ENCODE measurements around the gene CHKB.

CHKB gene

GRCh38 chr22:50605002-50605612, 22.5 kb upstream of the CHKB start (continued):
- TF ChIP-seq GLI2 (tag by site-specific recombination; IDR thresholded peaks at IDR 0.05; ENCODE audit: borderline replicate concordance, low read depth) (no peak), ZFP69B (tag by site-specific recombination; IDR thresholded peaks at IDR 0.05) (no peak), ZNF302 (tag by site-specific recombination; IDR thresholded peaks at IDR 0.05; ENCODE audit: low read depth) (no peak), ZNF426 (tag by site-specific recombination; IDR thresholded peaks at IDR 0.05) (no peak)

GRCh38 chr22:50604256-50605001, 21.8 kb upstream of the CHKB start:
- no peaks in the 10 kb centered on the region for H3K9me3 ChIP-seq (ENCODE audit: control insufficient read depth, insufficient read depth, low read depth, low read length)
- POLR2A ChIA-PET: no interaction called here
- H3K36me3 ChIP-seq (ENCODE audit: control insufficient read depth in 2 of 2, insufficient read depth in 1 of 2, low read length in 2 of 2): peaks cover 0 to 64% of the 10 kb centered on the region in 2 experiments; a peak in 1 of 3 replicates
- no peak for TF ChIP-seq OSR2 (tag by site-specific recombination; IDR thresholded peaks at IDR 0.05)
- peak; percentile 32; the same call in 1 of the 2 replicates for TF ChIP-seq ZNF513 (tag by site-specific recombination; IDR thresholded peaks at IDR 0.05)
- H3K27ac ChIP-seq (ENCODE audit: extremely low read depth, low read depth, low read length): no peak overlapping the region
- H3K4me1 ChIP-seq (ENCODE audit: control insufficient read depth, insufficient read depth, low read length): 0 out of 2 replicates have a peak, but pooled peaks cover 3% of the 10 kb centered on the region
- H3K4me3 ChIP-seq (ENCODE audit: low read depth, low read length): no peak overlapping the region
- CTCF ChIA-PET: no interaction called here

- Histone ChIP-seq H3K4me3 (ENCODE audit: low read depth, low read length) (no peak overlapping the region), H3K9me3 (ENCODE audit: control insufficient read depth, insufficient read depth, low read depth, low read length) (no peaks in the 10 kb centered on the region), H3K27ac (ENCODE audit: extremely low read depth, low read depth, low read length) (no peak overlapping the region), H3K36me3 (ENCODE audit: control insufficient read depth in 2 of 2, insufficient read depth in 1 of 2, low read length in 2 of 2) (peaks cover 0 to 58% of the 10 kb centered on the region in 2 experiments; a peak in 1 of 3 replicates), H3K4me1 (ENCODE audit: control insufficient read depth, insufficient read depth, low read length) (0 out of 2 replicates have a peak, but pooled peaks cover 3% of the 10 kb centered on the region)
- ChIA-PET POLR2A (no interaction called here), CTCF (interaction anchor here (0.5 kb wide), 1 partner anchor 128 kb away, joined by 3 read pairs; no protein-coding TSS in a partner anchor)
- TF ChIP-seq YY2 (tag by site-specific recombination; IDR thresholded peaks at IDR 0.05) (no peak), ZNF792 (tag by site-specific recombination; IDR thresholded peaks at IDR 0.05) (no peak), ZNF292 (tag by site-specific recombination; IDR thresholded peaks at IDR 0.05; ENCODE audit: borderline replicate concordance, low read depth) (no peak), ZNF777 (tag by site-specific recombination; IDR thresholded peaks at IDR 0.05; ENCODE audit: borderline replicate concordance) (no peak), ZNF324 (tag by site-specific recombination; IDR thresholded peaks at IDR 0.05) (no peak), ZNF701 (tag by site-specific recombination; IDR thresholded peaks at IDR 0.05) (no peak), ZBTB49 (tag by site-specific recombination; IDR thresholded peaks at IDR 0.05; ENCODE audit: low read depth) (no peak), ZNF785 (tag by site-specific recombination; IDR thresholded peaks at IDR 0.05) (no peak), ZBTB20 (tag by site-specific recombination; IDR thresholded peaks at IDR 0.05) (no peak), ZBTB1 (tag by site-specific recombination; IDR thresholded peaks at IDR 0.05) (no peak), ZNF623 (tag by site-specific recombination; IDR thresholded peaks at IDR 0.05) (no peak)
These were observed 21.0 kb upstream of the CHKB start for GRCh38 chr22:50603511-50604255.
